A549 (cell line): ENCODE data around the gene DEFB132. TPM values are rescaled to one million over a fixed set of nuclear protein-coding genes. Genes with fewer than 3 reads are reported as not detected.

Experiments used
- ATAC-seq, 2 experiments: fragments of 200-7000 bp in 1 of 2; fragments of >200 bp in 1 of 2; cut with Nextera tagmentation in 1 of 2; cut with Tn5 transposase in 1 of 2; 3 replicates each; pipeline versions ENCODE4 v1.8.0 to v1.9.1; 2018 to 2020; ENCODE audit warnings: mild to moderate bottlenecking in 1 of 2, moderate library complexity in 1 of 2
- CTCF ChIA-PET: fragments of 300-600 bp; sonication (Branson Sonifier 250); formaldehyde crosslinking; extraction: SDS; loops from one replicate; lab custom pipeline; 2021; ENCODE audit warnings: antibody characterized with exemption, inconsistent platforms; lab: Yijun Ruan, JAX
- POLR2A ChIA-PET: fragments of 350-600 bp; formaldehyde crosslinking; extraction: SDS; loops from one replicate; lab custom pipeline; 2021; ENCODE audit warnings: antibody characterized with exemption, inconsistent platforms; lab: Yijun Ruan, JAX
- DNase-seq, 2 experiments: peaks; one replicate each; pipeline versions ENCODE4 v3.0.0 to v3.0.0-alpha.2; 2011 to 2016; ENCODE audit warnings: low read depth in 1 of 2, low spot score in 1 of 2
- FAIRE-seq: peaks from 2 replicates; lab custom pipeline; 2011; peaks lifted over from hg19 to GRCh38; lab: Jason Lieb, UNC
- H3K27ac ChIP-seq, 2 experiments: fragments of >200 bp; sonication (Bioruptor Twin); formaldehyde crosslinking; 3 replicates each; pipeline ENCODE4 v1.5.1; 2016 to 2017
- H3K4me1 ChIP-seq: fragments of >200 bp; sonication (Bioruptor Twin); formaldehyde crosslinking; 3 replicates; pipeline ENCODE4 v1.6.1; 2016
- H3K4me2 ChIP-seq: fragments of >200 bp; sonication (Bioruptor Twin); formaldehyde crosslinking; 3 replicates; pipeline ENCODE4 v1.6.1; 2016
- H3K4me3 ChIP-seq: fragments of >200 bp; sonication (Bioruptor Twin); formaldehyde crosslinking; 3 replicates; pipeline ENCODE4 v1.5.1; 2016
- H3K9me3 ChIP-seq: fragments of >200 bp; sonication (Bioruptor Twin); formaldehyde crosslinking; 3 replicates; pipeline ENCODE4 v1.6.1; 2016
- BCL3 ChIP-seq: fragments of >200 bp; sonication (Bioruptor Twin); formaldehyde crosslinking; IDR thresholded peaks from 3 replicates; pipeline ENCODE4 v1.6.1; 2016
- CEBPB ChIP-seq, 2 experiments: fragments of >200 bp in 1 of 2; sonication (Bioruptor Twin) in 1 of 2; formaldehyde crosslinking in 1 of 2; IDR thresholded peaks; 2 replicates each; pipeline ENCODE4 v1.6.1; 2012 to 2016
- EHF ChIP-seq: fragments of 250-450 bp; sonication (Bioruptor Pico); IDR thresholded peaks from 2 replicates; pipeline ENCODE4 v1.5.0; 2020; ENCODE audit warnings: mild to moderate bottlenecking
- EHMT2 ChIP-seq: fragments of 200-600 bp; sonication (generic); IDR thresholded peaks from 2 replicates; pipeline ENCODE4 v1.6.1; 2016; ENCODE audit warnings: antibody characterized with exemption, low read depth, mild to moderate bottlenecking, moderate library complexity
- ELK1 ChIP-seq: fragments of 150-350 bp; IDR thresholded peaks from 2 replicates; pipeline ENCODE4 v1.6.1; 2014; ENCODE audit warnings: low read depth, mild to moderate bottlenecking, low read length
- EP300 ChIP-seq, 2 experiments: fragments of >200 bp; sonication (Bioruptor Twin); formaldehyde crosslinking; IDR thresholded peaks; 2 replicates in 1 of 2; 3 replicates in 1 of 2; pipeline ENCODE4 v1.6.1; 2016 to 2017
- ESRRA ChIP-seq: fragments of 150-350 bp; IDR thresholded peaks from 2 replicates; pipeline ENCODE4 v1.6.1; 2014; ENCODE audit warnings: mild to moderate bottlenecking, low read length, borderline replicate concordance
- FOSB ChIP-seq: fragments of 250-450 bp; sonication (Bioruptor Pico); IDR thresholded peaks from 2 replicates; pipeline ENCODE4 v1.5.0; 2020; ENCODE audit warnings: mild to moderate bottlenecking, moderate library complexity
- HDAC2 ChIP-seq: fragments of 200-600 bp; sonication (generic); IDR thresholded peaks from 2 replicates; pipeline ENCODE4 v1.6.1; 2016
- HMGXB4 ChIP-seq: fragments of 250-450 bp; sonication (Bioruptor Pico); IDR thresholded peaks from 2 replicates; pipeline ENCODE4 v1.5.0; 2021; ENCODE audit warnings: mild to moderate bottlenecking, moderate library complexity, borderline replicate concordance
- HOXB5 ChIP-seq: fragments of 250-450 bp; sonication (Bioruptor Pico); IDR thresholded peaks from 2 replicates; pipeline ENCODE4 v1.5.0; 2020; ENCODE audit warnings: mild to moderate bottlenecking, moderate library complexity
- JUNB ChIP-seq: fragments of >200 bp; sonication (Bioruptor Twin); formaldehyde crosslinking; IDR thresholded peaks from 2 replicates; pipeline ENCODE4 v1.6.1; 2016
- MYC ChIP-seq: IDR thresholded peaks from 2 replicates; pipeline ENCODE4 v1.6.1; 2012; ENCODE audit warnings: mild to moderate bottlenecking, inconsistent platforms, low read length, improper control_type of control experiment, borderline replicate concordance
- NR3C1 ChIP-seq: fragments of >200 bp; sonication (Bioruptor Twin); formaldehyde crosslinking; IDR thresholded peaks from 3 replicates; pipeline ENCODE4 v1.6.1; 2017
- PHF8 ChIP-seq: fragments of 200-600 bp; sonication (generic); IDR thresholded peaks from 2 replicates; pipeline ENCODE4 v1.6.1; 2016; ENCODE audit warnings: low read depth, mild to moderate bottlenecking, antibody characterized with exemption, moderate library complexity, borderline replicate concordance
- RNF2 ChIP-seq: fragments of 200-600 bp; sonication (generic); IDR thresholded peaks from 2 replicates; pipeline ENCODE4 v1.6.1; 2016; ENCODE audit warnings: low read depth, mild to moderate bottlenecking, antibody characterized with exemption, moderate library complexity, borderline replicate concordance
- SREBF2 ChIP-seq: fragments of 450-650 bp; IDR thresholded peaks from 2 replicates; pipeline ENCODE4 v1.6.1; 2014; ENCODE audit warnings: mild to moderate bottlenecking, moderate library complexity
- ZC3H11A ChIP-seq: fragments of 450-650 bp; IDR thresholded peaks from 2 replicates; pipeline ENCODE4 v1.6.1; 2014; ENCODE audit warnings: antibody characterized with exemption, mild to moderate bottlenecking
- ZNF302 ChIP-seq: fragments of 250-450 bp; sonication (Bioruptor Pico); IDR thresholded peaks from 2 replicates; pipeline ENCODE4 v1.9.0; 2021; ENCODE audit warnings: inconsistent platforms, mild to moderate bottlenecking, moderate library complexity
- WGBS: methylation state at CpG from one replicate; pipeline ENCODE4 v1.1.6; 2017; ENCODE audit errors: missing lambda C conversion rate; 5-methylcytosine and 5-hydroxymethylcytosine counted together
- polyA plus RNA-seq, 4 experiments: library from polyadenylated mRNA; depleted of rRNA in 3 of 4; stranded (reverse); fragments of >200 nt; fragmentation: RNase III in 1 of 4; extraction: RNeasy Plus Mini Kit Qiagen cat#74134 plus additional on column Dnase treatment in 1 of 4; gene quantifications; 2 replicates in 3 of 4; 3 replicates in 1 of 4; pipeline ENCODE4 v1.2.3, GENCODE V29; 2011 to 2017
- TF ChIP-seq, protein P1 (sequence below): IDR thresholded peaks from 2 replicates; pipeline ENCODE4 v1.6.1; 2012

Gene DEFB132
- polyA plus RNA-seq, 2 of the 4 experiments (the other 2 are of a cell fraction): not detected

- ChIA-PET POLR2A (no interaction called here), CTCF (interaction anchor here (1.2 to 3.2 kb wide), 6 partner anchors 8 to 41 kb away, joined by 3 to 9 read pairs (median 7); no protein-coding TSS in a partner anchor)
- H3K27ac ChIP-seq: no peak within 1 kb of the TSS
- H3K9me3 ChIP-seq: no peaks in the 10 kb centered on the region
- TF ChIP-seq FOSB (CRISPR knock-in tag) (no peak), HOXB5 (CRISPR knock-in tag) (no peak), ZC3H11A (no peak), JUNB (no peak), ELK1 (no peak), NR3C1 (no peak), SREBF2 (no peak), MYC (no peak), HDAC2 (no peak), ZNF302 (CRISPR knock-in tag) (no peak), BCL3 (no peak), ESRRA (no peak), CEBPB (IDR thresholded peaks at IDR 0.05) (no peak), RNF2 (no peak), PHF8 (no peak), EP300 (IDR thresholded peaks at IDR 0.05) (no peak), EHMT2 (no peak), HMGXB4 (CRISPR knock-in tag) (no peak), EHF (CRISPR knock-in tag) (no peak)
- TF ChIP-seq, protein P1, sequence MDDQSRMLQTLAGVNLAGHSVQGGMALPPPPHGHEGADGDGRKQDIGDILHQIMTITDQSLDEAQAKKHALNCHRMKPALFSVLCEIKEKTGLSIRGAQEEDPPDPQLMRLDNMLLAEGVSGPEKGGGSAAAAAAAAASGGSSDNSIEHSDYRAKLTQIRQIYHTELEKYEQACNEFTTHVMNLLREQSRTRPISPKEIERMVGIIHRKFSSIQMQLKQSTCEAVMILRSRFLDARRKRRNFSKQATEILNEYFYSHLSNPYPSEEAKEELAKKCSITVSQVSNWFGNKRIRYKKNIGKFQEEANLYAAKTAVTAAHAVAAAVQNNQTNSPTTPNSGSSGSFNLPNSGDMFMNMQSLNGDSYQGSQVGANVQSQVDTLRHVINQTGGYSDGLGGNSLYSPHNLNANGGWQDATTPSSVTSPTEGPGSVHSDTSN: no peak
- DNase-seq (no peak), ATAC-seq (no peak), FAIRE-seq (no peak)
- no peak within 1 kb of the TSS for H3K4me3 ChIP-seq
- WGBS: 19% methylated on average over 3 of the region's 3 CpGs
- H3K4me2 ChIP-seq: no peak within 1 kb of the TSS
- no peaks in the 10 kb centered on the region for H3K4me1 ChIP-seq
These were observed 30.6 kb upstream of the DEFB132 start, which contains the start of gene DEFB129 for GRCh38 chr20:226958-227357. Gene DEFB129, plus strand, starts transcription at chr20:227258. Its CDS starts 31 bp downstream, at chr20:227289.

DNA sequence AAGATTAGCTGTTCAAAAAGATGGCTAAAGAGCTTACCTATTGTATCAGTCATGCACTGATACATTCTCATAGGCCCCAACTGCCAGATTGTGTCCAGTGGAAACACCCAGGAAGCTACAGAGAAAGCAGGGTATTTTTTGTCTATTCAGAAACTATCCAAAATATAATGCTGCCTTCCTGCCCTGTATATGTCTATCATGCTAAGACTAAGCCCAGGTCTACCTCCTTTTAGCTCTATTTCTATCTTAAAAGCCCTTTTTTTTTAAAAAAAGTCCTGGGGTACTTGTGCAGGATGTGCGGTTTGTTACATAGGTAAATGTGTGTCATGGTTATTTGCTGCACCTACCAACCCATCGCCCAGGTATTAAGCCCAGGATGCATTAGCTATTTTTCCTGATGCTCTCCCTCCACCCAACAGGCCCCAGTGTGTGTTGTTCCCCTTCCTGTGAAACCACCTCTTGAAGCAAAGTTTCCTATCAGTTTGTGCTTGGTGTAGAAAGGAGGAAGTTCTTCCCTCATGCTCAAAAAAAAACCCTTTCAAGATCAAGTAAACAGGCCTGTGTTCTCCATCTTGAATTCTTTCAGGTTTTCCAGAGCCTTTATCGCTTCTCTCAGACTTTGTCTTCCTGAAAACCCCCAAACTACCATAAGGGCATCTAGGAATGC is 30.0 kb upstream of the DEFB132 start:
- Histone ChIP-seq H3K27ac (no peak overlapping the region), H3K4me1 (no peaks in the 10 kb centered on the region), H3K4me3 (no peak overlapping the region), H3K9me3 (no peaks in the 10 kb centered on the region), H3K4me2 (no peak overlapping the region)
- DNase-seq: no peak
- 12% methylated on average over 3 of the region's 3 CpGs for WGBS
- TF ChIP-seq HOXB5 (CRISPR knock-in tag): no peak
- no peak for TF ChIP-seq JUNB
- FAIRE-seq: no peak
- ChIA-PET CTCF (interaction anchor here (1.2 to 3.2 kb wide), 6 partner anchors 8 to 40 kb away, joined by 3 to 9 read pairs (median 7); no protein-coding TSS in a partner anchor), POLR2A (no interaction called here)
- no peak for ATAC-seq
